ENCODE results near the gene LRRC10B.

The LRRC10B gene

DNA sequence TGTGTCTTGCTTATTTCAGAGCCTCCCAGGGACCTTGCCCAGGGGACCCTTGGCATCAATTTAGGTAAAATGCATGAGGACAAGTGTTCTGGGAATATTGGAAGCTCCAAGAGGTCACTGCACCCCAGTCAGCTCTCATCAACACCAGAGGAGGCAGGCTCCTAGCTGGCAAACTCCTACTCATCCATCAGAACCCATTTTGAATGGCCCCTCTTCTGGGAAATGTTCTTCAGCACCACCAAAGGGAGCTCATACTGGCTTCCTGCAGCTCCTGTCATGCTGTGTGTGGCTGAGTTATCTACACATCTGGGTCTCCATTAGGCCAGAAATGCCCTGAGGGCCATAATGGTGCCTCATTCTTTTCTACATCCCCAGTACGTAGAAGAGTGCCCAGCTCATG lies 17.7 kb downstream of the LRRC10B start:
- Histone ChIP-seq H3K4me2 (ENCODE audit: low read length) (no peak overlapping the region), H3K4ac (ENCODE audit: low read depth, low read length) (no peak overlapping the region), H3K79me2 (ENCODE audit: control insufficient read depth, insufficient read depth, low read length, poor library complexity) (no peaks in the 10 kb centered on the region), H4K12ac (ENCODE audit: low read depth, low read length) (no peak overlapping the region), H2BK120ac (ENCODE audit: insufficient read depth, low read length, poor library complexity) (no peak overlapping the region), H3K4me1 (ENCODE audit: control insufficient read depth in 1 of 2, insufficient read depth in 2 of 2, low read length in 2 of 2) (peaks cover 4 to 16% of the 10 kb centered on the region in 2 experiments), H4K8ac (ENCODE audit: low read depth, low read length) (no peak overlapping the region), H2BK12ac (ENCODE audit: low read length) (no peak overlapping the region), H2BK5ac (ENCODE audit: low read depth, low read length, poor library complexity) (no peak overlapping the region), H3K9ac (ENCODE audit: low read length) (no peak overlapping the region), H2AFZ (ENCODE audit: insufficient read depth, low read length, poor library complexity) (no peak overlapping the region), H2AK5ac (ENCODE audit: low read length) (no peak overlapping the region), H3K36me3 (ENCODE audit: control insufficient read depth in 1 of 2, insufficient read depth in 2 of 2, low read length in 2 of 2) (peaks cover 42 to 44% of the 10 kb centered on the region in 2 experiments), H3K14ac (ENCODE audit: low read length) (no peak overlapping the region), H3K79me1 (ENCODE audit: low read length) (no peaks in the 10 kb centered on the region), H3K27ac (ENCODE audit: low read depth, low read length) (no peak overlapping the region), H3K4me3 (ENCODE audit: low read depth, low read length) (no peak overlapping the region), H4K91ac (ENCODE audit: low read depth, low read length) (no peak overlapping the region), H3K23ac (ENCODE audit: low read length) (no peak overlapping the region), H3K9me3 (ENCODE audit: insufficient read depth, low read depth, low read length) (peaks cover 2% of the 10 kb centered on the region), H3K18ac (ENCODE audit: low read length) (no peak overlapping the region), H3K27me3 (ENCODE audit: insufficient read depth, low read length) (no peaks in the 10 kb centered on the region)
- DNase-seq, result no peak
- no CpG with 5 or more reads among the region's 1 CpG for WGBS (ENCODE audit: extremely low coverage, insufficient coverage, insufficient read length)

DNA sequence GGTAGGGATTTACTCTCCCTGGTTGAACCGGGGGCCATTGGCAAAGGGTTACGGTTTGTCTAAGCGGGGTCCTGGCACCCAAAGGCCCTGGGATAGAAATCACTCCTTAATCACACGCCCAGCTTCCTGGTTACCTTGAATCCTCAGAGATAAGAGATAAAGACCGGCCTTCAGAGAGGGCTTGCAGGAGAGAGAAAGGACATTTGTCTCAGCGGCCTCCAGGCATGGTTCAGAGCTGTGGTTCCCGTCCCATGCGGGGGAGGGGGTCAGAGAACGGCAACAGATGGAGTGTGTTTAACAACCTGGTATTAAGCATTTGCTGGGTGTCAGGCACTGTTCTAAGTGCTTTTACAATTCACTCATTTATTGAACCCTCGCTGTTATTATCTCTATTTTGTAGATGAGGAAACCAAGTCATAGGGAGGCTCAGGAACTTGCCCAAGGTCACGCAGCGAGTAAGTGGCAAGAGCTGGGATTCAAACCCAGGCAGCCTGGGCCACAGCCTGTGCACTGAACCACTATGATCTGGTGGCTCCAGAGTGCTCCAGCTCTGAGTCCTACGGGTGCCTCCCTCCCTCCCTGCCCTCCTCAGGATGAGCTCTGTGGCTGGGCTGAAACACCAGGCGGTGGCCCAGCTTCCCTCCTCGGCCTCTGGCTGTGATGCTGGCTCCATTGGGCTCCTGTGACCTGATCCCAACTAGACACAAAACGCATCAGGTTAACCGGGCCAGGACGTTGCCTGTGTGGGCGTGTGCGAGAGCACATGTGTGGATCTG lies 18.6 kb downstream of the LRRC10B start:
- no peak for DNase-seq
- H2BK120ac ChIP-seq (ENCODE audit: insufficient read depth, low read length, poor library complexity), result no peak overlapping the region
- H2BK12ac ChIP-seq (ENCODE audit: low read length), result no peak overlapping the region
- no peak overlapping the region for H4K12ac ChIP-seq (ENCODE audit: low read depth, low read length)
- no peak overlapping the region for H3K9ac ChIP-seq (ENCODE audit: low read length)
- no peak overlapping the region for H2AFZ ChIP-seq (ENCODE audit: insufficient read depth, low read length, poor library complexity)
- no peak overlapping the region for H4K8ac ChIP-seq (ENCODE audit: low read depth, low read length)
- no peak overlapping the region for H3K14ac ChIP-seq (ENCODE audit: low read length)
- no peak overlapping the region for H3K18ac ChIP-seq (ENCODE audit: low read length)
- no peaks in the 10 kb centered on the region for H3K79me2 ChIP-seq (ENCODE audit: control insufficient read depth, insufficient read depth, low read length, poor library complexity)
- no peaks in the 10 kb centered on the region for H3K27me3 ChIP-seq (ENCODE audit: insufficient read depth, low read length)
- H3K4me2 ChIP-seq (ENCODE audit: low read length), result no peak overlapping the region
- no CpG with 5 or more reads among the region's 20 CpGs for WGBS (ENCODE audit: extremely low coverage, insufficient coverage, insufficient read length)
- no peaks in the 10 kb centered on the region for H3K79me1 ChIP-seq (ENCODE audit: low read length)
- H2AK5ac ChIP-seq (ENCODE audit: low read length), result no peak overlapping the region
- no peak overlapping the region for H3K27ac ChIP-seq (ENCODE audit: low read depth, low read length)
- H2BK5ac ChIP-seq (ENCODE audit: low read depth, low read length, poor library complexity), result no peak overlapping the region
- H3K36me3 ChIP-seq (ENCODE audit: control insufficient read depth in 1 of 2, insufficient read depth in 2 of 2, low read length in 2 of 2), result peaks cover 38 to 40% of the 10 kb centered on the region in 2 experiments
- no peak overlapping the region for H3K4ac ChIP-seq (ENCODE audit: low read depth, low read length)
- H3K4me1 ChIP-seq (ENCODE audit: control insufficient read depth in 1 of 2, insufficient read depth in 2 of 2, low read length in 2 of 2), result peaks cover 6 to 16% of the 10 kb centered on the region in 2 experiments
- H3K4me3 ChIP-seq (ENCODE audit: low read depth, low read length), result peak overlapping the region; percentile 6
- H4K91ac ChIP-seq (ENCODE audit: low read depth, low read length), result no peak overlapping the region
- H3K23ac ChIP-seq (ENCODE audit: low read length), result no peak overlapping the region
- H3K9me3 ChIP-seq (ENCODE audit: insufficient read depth, low read depth, low read length), result peaks cover 2% of the 10 kb centered on the region

- H2BK120ac ChIP-seq (ENCODE audit: insufficient read depth, low read length, poor library complexity), result no peak overlapping the region
- no peak overlapping the region for H2BK5ac ChIP-seq (ENCODE audit: low read depth, low read length, poor library complexity)
- no CpG with 5 or more reads among the region's 14 CpGs for WGBS (ENCODE audit: extremely low coverage, insufficient coverage, insufficient read length)
These were observed 19.6 kb downstream of the LRRC10B start for GRCh38 chr11:61528114-61528513.

GRCh38 chr11:61529537-61530225 lies 21.1 kb downstream of the LRRC10B start:
- Histone ChIP-seq H3K14ac (ENCODE audit: low read length) (no peak overlapping the region), H2BK12ac (ENCODE audit: low read length) (no peak overlapping the region), H2AFZ (ENCODE audit: insufficient read depth, low read length, poor library complexity) (no peak overlapping the region), H3K4me1 (ENCODE audit: control insufficient read depth in 1 of 2, insufficient read depth in 2 of 2, low read length in 2 of 2) (peaks cover 11 to 25% of the 10 kb centered on the region in 2 experiments), H3K79me1 (ENCODE audit: low read length) (no peaks in the 10 kb centered on the region), H3K27me3 (ENCODE audit: insufficient read depth, low read length) (no peaks in the 10 kb centered on the region), H3K27ac (ENCODE audit: low read depth, low read length) (no peak overlapping the region), H4K8ac (ENCODE audit: low read depth, low read length) (no peak overlapping the region), H3K9ac (ENCODE audit: low read length) (no peak overlapping the region), H2BK5ac (ENCODE audit: low read depth, low read length, poor library complexity) (no peak overlapping the region), H3K9me3 (ENCODE audit: insufficient read depth, low read depth, low read length) (peaks cover 4% of the 10 kb centered on the region), H3K79me2 (ENCODE audit: control insufficient read depth, insufficient read depth, low read length, poor library complexity) (no peaks in the 10 kb centered on the region), H3K4me2 (ENCODE audit: low read length) (no peak overlapping the region), H3K36me3 (ENCODE audit: control insufficient read depth in 1 of 2, insufficient read depth in 2 of 2, low read length in 2 of 2) (peaks cover 14 to 21% of the 10 kb centered on the region in 2 experiments), H2AK5ac (ENCODE audit: low read length) (no peak overlapping the region), H4K12ac (ENCODE audit: low read depth, low read length) (no peak overlapping the region), H3K18ac (ENCODE audit: low read length) (no peak overlapping the region), H3K4me3 (ENCODE audit: low read depth, low read length) (no peak overlapping the region), H4K91ac (ENCODE audit: low read depth, low read length) (no peak overlapping the region), H2BK120ac (ENCODE audit: insufficient read depth, low read length, poor library complexity) (no peak overlapping the region), H3K4ac (ENCODE audit: low read depth, low read length) (no peak overlapping the region), H3K23ac (ENCODE audit: low read length) (no peak overlapping the region)
- no peak for DNase-seq
- no CpG with 5 or more reads among the region's 21 CpGs for WGBS (ENCODE audit: extremely low coverage, insufficient coverage, insufficient read length)

More at GRCh38 chr11:61528114-61528513, 19.6 kb downstream of the LRRC10B start:
- Histone ChIP-seq H3K9me3 (ENCODE audit: insufficient read depth, low read depth, low read length) (peaks cover 2% of the 10 kb centered on the region), H3K23ac (ENCODE audit: low read length) (no peak overlapping the region), H3K4me2 (ENCODE audit: low read length) (no peak overlapping the region), H3K14ac (ENCODE audit: low read length) (no peak overlapping the region), H4K8ac (ENCODE audit: low read depth, low read length) (no peak overlapping the region), H3K36me3 (ENCODE audit: control insufficient read depth in 1 of 2, insufficient read depth in 2 of 2, low read length in 2 of 2) (peaks cover 29 to 33% of the 10 kb centered on the region in 2 experiments), H4K12ac (ENCODE audit: low read depth, low read length) (no peak overlapping the region), H2BK12ac (ENCODE audit: low read length) (no peak overlapping the region), H3K79me2 (ENCODE audit: control insufficient read depth, insufficient read depth, low read length, poor library complexity) (no peaks in the 10 kb centered on the region), H3K4ac (ENCODE audit: low read depth, low read length) (no peak overlapping the region), H2AK5ac (ENCODE audit: low read length) (no peak overlapping the region), H3K4me1 (ENCODE audit: control insufficient read depth in 1 of 2, insufficient read depth in 2 of 2, low read length in 2 of 2) (peaks cover 11 to 23% of the 10 kb centered on the region in 2 experiments), H4K91ac (ENCODE audit: low read depth, low read length) (no peak overlapping the region), H3K18ac (ENCODE audit: low read length) (no peak overlapping the region), H3K79me1 (ENCODE audit: low read length) (no peaks in the 10 kb centered on the region), H3K27ac (ENCODE audit: low read depth, low read length) (no peak overlapping the region), H2AFZ (ENCODE audit: insufficient read depth, low read length, poor library complexity) (no peak overlapping the region), H3K9ac (ENCODE audit: low read length) (no peak overlapping the region), H3K27me3 (ENCODE audit: insufficient read depth, low read length) (no peaks in the 10 kb centered on the region), H3K4me3 (ENCODE audit: low read depth, low read length) (no peak overlapping the region)
- DNase-seq, result no peak

All from trophoblast cell (in vitro differentiated cells and primary cell).